DOHH2 (cell line): Measurements from ENCODE around the gene POLDIP2.

Experiments
- H3F3A ChIP-seq: fragments of 200-600 bp; sonication (generic), shearing (Covaris generic); 2 replicates; pipeline ENCODE4 v1.6.0; 2016; ENCODE audit warnings: antibody characterized with exemption, mild to moderate bottlenecking; ENCODE audit not compliant: control insufficient read depth, insufficient read depth
- H3K27ac ChIP-seq: fragments of 200-600 bp; sonication (generic); 2 replicates; pipeline ENCODE4 v1.5.1; 2014; ENCODE audit warnings: low read depth, mild to moderate bottlenecking, low read length, moderate library complexity
- H3K27me3 ChIP-seq: fragments of 200-600 bp; sonication (generic); 2 replicates; pipeline ENCODE4 v1.6.1; 2014; ENCODE audit warnings: mild to moderate bottlenecking, low read length, mixed read lengths; ENCODE audit not compliant: control insufficient read depth
- H3K36me3 ChIP-seq: fragments of 200-600 bp; sonication (generic); 2 replicates; pipeline ENCODE4 v1.6.1; 2014; ENCODE audit warnings: mild to moderate bottlenecking, low read length, moderate library complexity, mixed read lengths; ENCODE audit not compliant: control insufficient read depth
- H3K4me1 ChIP-seq: fragments of 200-600 bp; sonication (generic); 2 replicates; pipeline ENCODE4 v1.6.1; 2014; ENCODE audit warnings: mild to moderate bottlenecking, low read length, mixed read lengths; ENCODE audit not compliant: control insufficient read depth
- H3K4me2 ChIP-seq: fragments of 200-600 bp; sonication (generic); 2 replicates; pipeline ENCODE4 v1.6.0; 2014; ENCODE audit warnings: mild to moderate bottlenecking, low read length, moderate library complexity
- H3K4me3 ChIP-seq: fragments of 200-600 bp; sonication (generic); 2 replicates; pipeline ENCODE4 v1.5.1; 2014; ENCODE audit warnings: mild to moderate bottlenecking, low read length, mixed read lengths
- H3K79me2 ChIP-seq: fragments of 200-600 bp; sonication (generic); 2 replicates; pipeline ENCODE4 v1.6.1; 2014; ENCODE audit warnings: mild to moderate bottlenecking, low read length, mixed read lengths; ENCODE audit not compliant: control insufficient read depth
- H3K9me2 ChIP-seq: fragments of 200-600 bp; sonication (generic); replicated peaks from 2 replicates; pipeline ENCODE4 v1.6.1; 2014; ENCODE audit warnings: mild to moderate bottlenecking, low read length, mixed read lengths; ENCODE audit not compliant: control insufficient read depth
- H3K9me3 ChIP-seq: fragments of 200-600 bp; sonication (generic); 2 replicates; pipeline ENCODE4 v1.6.1; 2014; ENCODE audit warnings: antibody characterized with exemption, low read length, mixed read lengths; ENCODE audit not compliant: control insufficient read depth, insufficient read depth
- H4K20me1 ChIP-seq: fragments of 200-600 bp; sonication (generic); 2 replicates; pipeline ENCODE4 v1.6.0; 2014; ENCODE audit warnings: low read depth, mild to moderate bottlenecking, antibody characterized with exemption, low read length, moderate library complexity; ENCODE audit not compliant: control insufficient read depth, insufficient read depth
- EZH2phosphoT487 ChIP-seq: fragments of 200-600 bp; sonication (generic); IDR thresholded peaks from 2 replicates; pipeline ENCODE4 v1.6.1; 2017; ENCODE audit warnings: borderline replicate concordance, mild to moderate bottlenecking, antibody characterized with exemption, low read length, moderate library complexity, mixed read lengths
- TF ChIP-seq, protein P1 (sequence below): fragments of 200-600 bp; sonication (generic); IDR thresholded peaks from one replicate; pipeline ENCODE4 v1.5.1; 2014; ENCODE audit warnings: antibody characterized with exemption, mild to moderate bottlenecking, low read depth, low read length; ENCODE audit not compliant: poor library complexity, severe bottlenecking

The POLDIP2 gene

GRCh38 chr17:28350271-28350670 is 7.1 kb downstream of the POLDIP2 start:
- Histone ChIP-seq H3K9me2 (no peaks in the 10 kb centered on the region), H3K9me3 (no peaks in the 10 kb centered on the region), H3K4me2 (no peak overlapping the region), H3F3A (peaks cover 7% of the 10 kb centered on the region; the same call in 1 of the 2 replicates), H3K36me3 (peaks cover 94% of the 10 kb centered on the region), H3K4me1 (no peaks in the 10 kb centered on the region), H3K4me3 (no peak overlapping the region), H4K20me1 (no peaks in the 10 kb centered on the region), H3K79me2 (peaks cover 7% of the 10 kb centered on the region), H3K27ac (no peak overlapping the region), H3K27me3 (no peaks in the 10 kb centered on the region)
- TF ChIP-seq, protein P1, sequence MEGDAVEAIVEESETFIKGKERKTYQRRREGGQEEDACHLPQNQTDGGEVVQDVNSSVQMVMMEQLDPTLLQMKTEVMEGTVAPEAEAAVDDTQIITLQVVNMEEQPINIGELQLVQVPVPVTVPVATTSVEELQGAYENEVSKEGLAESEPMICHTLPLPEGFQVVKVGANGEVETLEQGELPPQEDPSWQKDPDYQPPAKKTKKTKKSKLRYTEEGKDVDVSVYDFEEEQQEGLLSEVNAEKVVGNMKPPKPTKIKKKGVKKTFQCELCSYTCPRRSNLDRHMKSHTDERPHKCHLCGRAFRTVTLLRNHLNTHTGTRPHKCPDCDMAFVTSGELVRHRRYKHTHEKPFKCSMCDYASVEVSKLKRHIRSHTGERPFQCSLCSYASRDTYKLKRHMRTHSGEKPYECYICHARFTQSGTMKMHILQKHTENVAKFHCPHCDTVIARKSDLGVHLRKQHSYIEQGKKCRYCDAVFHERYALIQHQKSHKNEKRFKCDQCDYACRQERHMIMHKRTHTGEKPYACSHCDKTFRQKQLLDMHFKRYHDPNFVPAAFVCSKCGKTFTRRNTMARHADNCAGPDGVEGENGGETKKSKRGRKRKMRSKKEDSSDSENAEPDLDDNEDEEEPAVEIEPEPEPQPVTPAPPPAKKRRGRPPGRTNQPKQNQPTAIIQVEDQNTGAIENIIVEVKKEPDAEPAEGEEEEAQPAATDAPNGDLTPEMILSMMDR = no peak
- TF ChIP-seq EZH2phosphoT487 = no peak

DNA sequence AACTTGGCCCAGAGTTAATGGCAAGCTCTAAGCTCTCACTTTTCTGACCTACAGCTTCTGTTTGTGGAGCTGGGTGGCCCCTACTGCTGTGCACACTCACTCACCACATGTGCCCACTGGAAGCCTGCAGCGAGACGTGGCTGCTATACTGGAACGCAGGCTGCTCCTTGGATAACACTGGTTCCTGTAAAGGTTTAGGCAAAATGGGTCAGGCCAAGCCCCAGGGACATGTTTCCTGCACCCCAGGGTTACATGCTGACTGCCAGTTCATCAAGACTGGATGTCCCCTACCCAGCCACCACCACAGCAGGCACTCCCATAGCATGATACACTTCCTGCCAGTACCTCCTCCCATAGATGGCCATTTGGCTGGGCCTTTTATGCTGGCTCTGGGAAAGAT is 8.3 kb downstream of the POLDIP2 start:
- Histone ChIP-seq H3K4me3 (no peak overlapping the region), H4K20me1 (no peaks in the 10 kb centered on the region), H3F3A (peaks cover 7% of the 10 kb centered on the region; the same call in 1 of the 2 replicates), H3K36me3 (peaks cover 92% of the 10 kb centered on the region), H3K79me2 (no peaks in the 10 kb centered on the region), H3K4me2 (no peak overlapping the region), H3K27ac (no peak overlapping the region), H3K9me3 (no peaks in the 10 kb centered on the region), H3K27me3 (no peaks in the 10 kb centered on the region), H3K9me2 (no peaks in the 10 kb centered on the region), H3K4me1 (no peaks in the 10 kb centered on the region; the same call in 1 of the 2 replicates)
- no peak for TF ChIP-seq EZH2phosphoT487
- TF ChIP-seq, protein P1 = no peak

GRCh38 chr17:28347261-28347891 is 10.0 kb downstream of the POLDIP2 start:
- Histone ChIP-seq H3K9me2 (no peaks in the 10 kb centered on the region), H3K79me2 (no peaks in the 10 kb centered on the region), H3F3A (peaks cover 7% of the 10 kb centered on the region; the same call in 1 of the 2 replicates), H3K36me3 (peaks cover 88% of the 10 kb centered on the region), H3K9me3 (no peaks in the 10 kb centered on the region), H4K20me1 (no peaks in the 10 kb centered on the region), H3K27ac (no peak overlapping the region), H3K4me3 (no peak overlapping the region), H3K4me2 (no peak overlapping the region), H3K4me1 (peaks cover 3% of the 10 kb centered on the region; the same call in 1 of the 2 replicates), H3K27me3 (no peaks in the 10 kb centered on the region)
- TF ChIP-seq, protein P1 = no peak
- TF ChIP-seq EZH2phosphoT487 = no peak
